Nephron progenitor cell (in vitro differentiated cells): ENCODE measurements around the gene OXER1.

Source experiments
- DNase-seq: peaks from one replicate; pipeline ENCODE4 v3.0.0; 2021
- H3K27ac Mint-ChIP-seq: 2 replicates; pipeline ENCODE4 v1.8.0; 2021; ENCODE audit warnings: mild to moderate bottlenecking, moderate library complexity, mixed read lengths
- H3K27me3 Mint-ChIP-seq: 2 replicates; pipeline ENCODE4 v1.8.0; 2021; ENCODE audit warnings: mild to moderate bottlenecking, low read depth, mixed read lengths; ENCODE audit not compliant: poor library complexity
- H3K36me3 Mint-ChIP-seq: 2 replicates; pipeline ENCODE4 v1.8.0; 2021; ENCODE audit warnings: low read depth, mixed read lengths
- H3K4me1 Mint-ChIP-seq: 2 replicates; pipeline ENCODE4 v1.8.0; 2021; ENCODE audit warnings: mixed read lengths
- H3K4me3 Mint-ChIP-seq: 2 replicates; pipeline ENCODE4 v1.8.0; 2021; ENCODE audit warnings: mild to moderate bottlenecking, moderate library complexity, mixed read lengths
- H3K9me3 Mint-ChIP-seq: 2 replicates; pipeline ENCODE4 v1.8.0; 2021; ENCODE audit warnings: mild to moderate bottlenecking, moderate library complexity, mixed read lengths
- CTCF ChIP-seq: fragments of 200-600 bp; sonication (generic); IDR thresholded peaks from 2 replicates; pipeline ENCODE4 v1.5.0; 2021; ENCODE audit warnings: antibody characterized with exemption

OXER1 gene

GRCh38 chr2:42764096-42764495, at the start of gene OXER1:
TSS of gene OXER1 (minus strand) at chr2:42764135. CDS start at chr2:42764062, 73 bp downstream.
- Mint-ChIP-seq H3K27ac (peak within 1 kb of the TSS; percentile 75), H3K4me3 (no peak within 1 kb of the TSS), H3K4me1 (peaks cover 6% of the 10 kb centered on the region), H3K36me3 (peaks cover 12% of the 10 kb centered on the region), H3K9me3 (no peaks in the 10 kb centered on the region), H3K27me3 (peaks cover 13% of the 10 kb centered on the region)
- TF ChIP-seq CTCF, result no peak
- DNase-seq, result no peak

DNA sequence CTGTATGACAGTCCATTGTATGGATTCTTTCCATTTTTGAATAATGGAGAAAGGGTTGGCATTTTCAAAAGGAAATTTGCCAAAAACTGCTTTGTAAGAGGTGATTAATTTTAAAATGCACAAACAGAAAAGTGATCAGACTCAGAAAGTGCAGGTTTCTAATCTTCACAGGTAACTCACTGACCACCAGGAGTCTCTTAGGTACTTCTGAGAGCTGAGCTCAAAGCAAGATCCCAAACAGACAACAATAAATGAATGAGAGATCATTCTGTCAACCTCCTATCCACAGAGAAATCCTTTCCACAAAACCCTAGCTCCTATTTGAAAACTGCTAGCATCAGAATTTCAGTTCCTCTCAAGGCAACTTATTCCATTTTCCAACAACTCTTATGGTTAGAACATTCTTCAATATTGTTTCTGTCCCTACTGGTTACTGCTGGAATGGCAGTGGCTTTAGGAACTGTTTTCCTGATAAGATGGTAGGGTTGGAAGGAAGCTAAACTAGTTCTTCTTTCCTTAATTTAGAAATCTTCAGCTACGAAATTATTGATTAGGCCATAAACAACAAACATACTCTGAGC, 49.1 kb upstream of the OXER1 start:
- Mint-ChIP-seq H3K36me3 (peaks cover 18% of the 10 kb centered on the region), H3K4me1 (peaks cover 26% of the 10 kb centered on the region), H3K4me3 (no peak overlapping the region), H3K27ac (no peak overlapping the region), H3K9me3 (peaks cover 31% of the 10 kb centered on the region), H3K27me3 (no peaks in the 10 kb centered on the region)
- DNase-seq, result no peak
- peak; percentile 29 for TF ChIP-seq CTCF

DNA sequence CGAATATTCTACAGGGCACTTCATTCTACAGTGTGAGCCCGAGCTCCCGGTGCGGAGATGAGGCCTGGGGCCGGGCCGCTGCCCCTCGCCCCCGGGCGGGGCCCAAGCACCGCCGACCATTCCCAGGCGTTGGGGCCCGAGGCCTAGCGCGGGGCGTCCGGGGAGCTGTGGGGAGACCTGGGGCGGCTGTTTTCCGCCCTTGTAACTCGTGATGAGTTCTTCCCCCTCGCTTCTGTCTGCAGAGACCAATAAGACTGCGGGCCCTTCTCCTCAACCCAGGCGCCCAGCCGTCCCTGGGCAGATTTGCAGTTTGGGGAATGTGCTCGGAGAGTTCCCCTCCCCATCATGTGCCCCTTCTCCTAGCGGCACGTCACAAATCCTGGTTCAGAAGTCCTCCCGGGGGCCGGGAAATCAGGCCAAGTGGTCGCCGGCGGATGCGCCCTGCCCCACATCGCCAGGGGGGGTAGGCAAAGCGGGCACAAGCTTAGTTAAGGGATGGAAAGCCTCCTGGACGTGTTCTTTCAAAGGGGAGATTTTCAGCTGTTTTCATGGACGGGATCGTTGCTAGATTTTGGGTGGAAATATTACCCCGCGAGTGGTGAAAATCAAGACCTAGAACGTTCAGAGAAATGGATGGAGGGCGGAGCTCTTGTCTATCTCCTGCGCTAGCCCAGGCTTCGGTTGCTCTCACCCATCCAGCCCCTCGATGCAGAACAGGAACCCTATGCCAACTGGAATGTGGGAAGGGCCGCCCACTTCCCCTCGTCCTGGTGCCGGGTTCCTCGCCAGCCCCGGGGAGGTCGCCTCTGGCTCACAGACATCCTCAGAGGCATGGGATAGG, 47.3 kb upstream of the OXER1 start:
- H3K27me3 Mint-ChIP-seq, result no peaks in the 10 kb centered on the region
- DNase-seq, result peak; percentile 50
- H3K27ac Mint-ChIP-seq, result peak overlapping the region; percentile 73
- peaks cover 18% of the 10 kb centered on the region for H3K36me3 Mint-ChIP-seq
- H3K4me3 Mint-ChIP-seq, result peak overlapping the region; percentile 88
- no peak for TF ChIP-seq CTCF
- H3K4me1 Mint-ChIP-seq, result peaks cover 26% of the 10 kb centered on the region
- peaks cover 31% of the 10 kb centered on the region for H3K9me3 Mint-ChIP-seq

DNA sequence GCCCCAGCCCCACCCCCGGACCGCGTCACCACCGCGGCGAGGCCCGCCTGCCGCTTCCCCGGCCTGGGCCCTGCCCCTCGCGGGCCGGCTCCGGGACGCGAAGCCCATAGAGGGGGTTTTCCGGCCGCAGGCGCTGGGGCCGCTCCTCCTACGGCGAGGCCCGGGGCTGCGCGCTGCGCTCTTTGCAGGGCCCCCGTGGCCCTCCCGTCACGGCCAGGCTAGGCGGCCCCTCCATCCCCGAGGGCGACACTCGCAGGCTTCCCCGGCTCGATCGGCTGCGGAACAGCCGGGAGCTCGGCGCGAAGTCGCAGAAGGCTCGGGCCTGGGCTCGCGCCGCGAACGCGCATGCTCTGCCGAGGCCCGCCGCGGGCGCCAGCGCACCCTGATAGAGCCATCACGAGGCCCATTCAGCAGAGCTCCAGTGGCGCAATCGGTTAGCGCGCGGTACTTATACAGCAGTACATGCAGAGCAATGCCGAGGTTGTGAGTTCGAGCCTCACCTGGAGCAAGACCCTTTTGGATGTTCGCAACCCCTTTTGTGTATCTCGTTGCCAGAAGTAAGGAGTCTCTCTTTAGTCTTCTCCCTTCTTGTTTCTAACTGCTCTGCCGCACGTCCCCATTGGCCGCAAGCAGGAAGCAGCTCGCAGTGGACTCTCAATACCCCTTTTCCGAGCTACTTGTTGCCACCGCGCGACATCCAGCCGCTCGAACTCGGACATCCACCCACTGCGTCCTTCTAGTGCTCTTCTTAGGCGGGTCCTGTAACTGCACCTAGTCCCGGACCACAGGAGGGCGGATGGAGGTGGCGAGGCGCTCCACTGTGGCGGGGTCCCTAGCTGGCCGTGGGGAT, 46.4 kb upstream of the OXER1 start:
- Mint-ChIP-seq H3K9me3 (peaks cover 26% of the 10 kb centered on the region), H3K27ac (peak overlapping the region; percentile 73), H3K4me1 (peaks cover 26% of the 10 kb centered on the region), H3K36me3 (peaks cover 18% of the 10 kb centered on the region), H3K27me3 (no peaks in the 10 kb centered on the region), H3K4me3 (peak overlapping the region; percentile 88)
- DNase-seq, result peak; percentile 94
- TF ChIP-seq CTCF, result no peak

GRCh38 chr2:42809819-42810120, 45.8 kb upstream of the OXER1 start:
- Mint-ChIP-seq H3K4me3 (peak overlapping the region; percentile 85), H3K27ac (no peak overlapping the region), H3K4me1 (peaks cover 26% of the 10 kb centered on the region), H3K9me3 (peaks cover 20% of the 10 kb centered on the region), H3K27me3 (no peaks in the 10 kb centered on the region), H3K36me3 (peaks cover 18% of the 10 kb centered on the region)
- peak; percentile 78 for DNase-seq
- TF ChIP-seq CTCF, result no peak
